HG03066 (cell line): ENCODE results near the gene LYPD4.
"Not testable (repeated sequence)": the region's sequence is repeated elsewhere in the genome, so short reads cannot be mapped to it uniquely, and the experiment has no call there.

Experiments
- ATAC-seq: cut with Tn5 transposase; IDR thresholded peaks from one replicate; pipeline ENCODE4 v1.9.1; 2021; ENCODE audit warnings: low read depth; ENCODE audit not compliant: unreplicated experiment

Gene LYPD4

GRCh38 chr19:41802770-41803169 lies 41.7 kb downstream of the LYPD4 start:
- no peak for ATAC-seq

GRCh38 chr19:41801792-41802211 lies 42.7 kb downstream of the LYPD4 start:
- no peak for ATAC-seq

GRCh38 chr19:41801031-41801430 lies 43.5 kb downstream of the LYPD4 start:
- no peak for ATAC-seq

- ATAC-seq: no peak
These were observed 45.0 kb downstream of the LYPD4 start for GRCh38 chr19:41799444-41800000.

GRCh38 chr19:41796901-41797300 lies 47.6 kb downstream of the LYPD4 start:
- ATAC-seq: no peak

- ATAC-seq: no peak
These were observed 48.1 kb downstream of the LYPD4 start, which contains the start of gene CEACAM3 for GRCh38 chr19:41796362-41796761. CEACAM3 (plus strand) TSS chr19:41796587; CDS start chr19:41796678, 91 bp downstream.

- no peak for ATAC-seq
These were observed 49.4 kb downstream of the LYPD4 start for GRCh38 chr19:41795031-41795461.

GRCh38 chr19:41793414-41793727 lies 51.1 kb downstream of the LYPD4 start:
- ATAC-seq: no peak

- ATAC-seq: no peak
These were observed 51.7 kb downstream of the LYPD4 start for GRCh38 chr19:41792513-41793413.

- ATAC-seq: not testable (repeated sequence)
These were observed 55.4 kb downstream of the LYPD4 start for GRCh38 chr19:41789053-41789452.

- not testable (repeated sequence) for ATAC-seq
These were observed 56.0 kb downstream of the LYPD4 start for GRCh38 chr19:41788518-41788917.
